HG03196 (cell line): Measurements from ENCODE around the gene LYSET.
"Not testable (repeated sequence)": the region's sequence is repeated elsewhere in the genome, so short reads cannot be mapped to it uniquely, and the experiment has no call there.

ENCODE experiments used
- ATAC-seq: cut with Tn5 transposase; IDR thresholded peaks from one replicate; pipeline ENCODE4 v1.9.1; 2021; ENCODE audit not compliant: unreplicated experiment

LYSET gene

GRCh38 chr14:93214598-93214997, 29.5 kb downstream of the LYSET start:
- no peak for ATAC-seq

GRCh38 chr14:93219103-93219726, 34.1 kb downstream of the LYSET start:
- no peak for ATAC-seq

- ATAC-seq: no peak
These were observed 35.4 kb downstream of the LYSET start for GRCh38 chr14:93220509-93220908.

GRCh38 chr14:93223565-93223964, 38.4 kb downstream of the LYSET start:
- no peak for ATAC-seq

GRCh38 chr14:93228550-93228949, 43.4 kb downstream of the LYSET start:
- ATAC-seq: no peak

GRCh38 chr14:93230539-93230938, 45.4 kb downstream of the LYSET start:
- ATAC-seq: no peak

GRCh38 chr14:93231129-93231979, 46.2 kb downstream of the LYSET start:
- no peak for ATAC-seq

GRCh38 chr14:93232159-93232558, 47.0 kb downstream of the LYSET start:
- ATAC-seq: no peak

GRCh38 chr14:93233078-93233477, 48.0 kb downstream of the LYSET start:
- ATAC-seq: not testable (repeated sequence)

- no peak for ATAC-seq
These were observed 49.7 kb downstream of the LYSET start for GRCh38 chr14:93234798-93235197.
